ENCODE results near the gene FAM50B.

Gene FAM50B

GRCh38 chr6:3857468-3858456, 8.6 kb downstream of the FAM50B start:
- Histone ChIP-seq H3K27me3 (ENCODE audit: insufficient read depth, low read length) (no peaks in the 10 kb centered on the region), H3K18ac (ENCODE audit: low read length) (no peak overlapping the region), H2BK120ac (ENCODE audit: insufficient read depth, low read length, poor library complexity) (no peak overlapping the region), H3K79me1 (ENCODE audit: low read length) (no peaks in the 10 kb centered on the region), H3K4me3 (ENCODE audit: low read depth, low read length) (no peak overlapping the region), H3K4me2 (ENCODE audit: low read length) (no peak overlapping the region), H3K14ac (ENCODE audit: low read length) (no peak overlapping the region), H3K4ac (ENCODE audit: low read depth, low read length) (no peak overlapping the region), H3K4me1 (ENCODE audit: control insufficient read depth in 1 of 2, insufficient read depth in 2 of 2, low read length in 2 of 2) (no peaks in the 10 kb centered on the region), H3K9me3 (ENCODE audit: insufficient read depth, low read depth, low read length) (no peaks in the 10 kb centered on the region), H3K9ac (ENCODE audit: low read length) (no peak overlapping the region), H2BK5ac (ENCODE audit: low read depth, low read length, poor library complexity) (no peak overlapping the region), H2BK12ac (ENCODE audit: low read length) (no peak overlapping the region), H3K36me3 (ENCODE audit: control insufficient read depth in 1 of 2, insufficient read depth in 2 of 2, low read length in 2 of 2) (no peaks in the 10 kb centered on the region), H3K23ac (ENCODE audit: low read length) (no peak overlapping the region), H2AK5ac (ENCODE audit: low read length) (no peak overlapping the region), H3K79me2 (ENCODE audit: control insufficient read depth, insufficient read depth, low read length, poor library complexity) (peaks cover 1% of the 10 kb centered on the region), H2AFZ (ENCODE audit: insufficient read depth, low read length, poor library complexity) (no peak overlapping the region), H4K91ac (ENCODE audit: low read depth, low read length) (no peak overlapping the region), H4K12ac (ENCODE audit: low read depth, low read length) (no peak overlapping the region), H3K27ac (ENCODE audit: low read depth, low read length) (no peak overlapping the region), H4K8ac (ENCODE audit: low read depth, low read length) (no peak overlapping the region)
- WGBS (ENCODE audit: extremely low coverage, insufficient coverage, insufficient read length): no CpG with 5 or more reads among the region's 14 CpGs
- no peak for DNase-seq

- no peaks in the 10 kb centered on the region for H3K9me3 ChIP-seq (ENCODE audit: insufficient read depth, low read depth, low read length)
- no peaks in the 10 kb centered on the region for H3K36me3 ChIP-seq (ENCODE audit: control insufficient read depth in 1 of 2, insufficient read depth in 2 of 2, low read length in 2 of 2)
- H3K27ac ChIP-seq (ENCODE audit: low read depth, low read length): no peak overlapping the region
- no peak overlapping the region for H2AK5ac ChIP-seq (ENCODE audit: low read length)
- H3K4me2 ChIP-seq (ENCODE audit: low read length): no peak overlapping the region
- WGBS (ENCODE audit: extremely low coverage, insufficient coverage, insufficient read length): no CpG with 5 or more reads among the region's 1 CpG
- no peak overlapping the region for H3K4me3 ChIP-seq (ENCODE audit: low read depth, low read length)
- H3K27me3 ChIP-seq (ENCODE audit: insufficient read depth, low read length): no peaks in the 10 kb centered on the region
- no peak overlapping the region for H2BK12ac ChIP-seq (ENCODE audit: low read length)
- H4K12ac ChIP-seq (ENCODE audit: low read depth, low read length): no peak overlapping the region
- no peaks in the 10 kb centered on the region for H3K79me1 ChIP-seq (ENCODE audit: low read length)
- DNase-seq: no peak
- H2BK120ac ChIP-seq (ENCODE audit: insufficient read depth, low read length, poor library complexity): no peak overlapping the region
- no peaks in the 10 kb centered on the region for H3K79me2 ChIP-seq (ENCODE audit: control insufficient read depth, insufficient read depth, low read length, poor library complexity)
- H4K8ac ChIP-seq (ENCODE audit: low read depth, low read length): no peak overlapping the region
- H3K4me1 ChIP-seq (ENCODE audit: control insufficient read depth in 1 of 2, insufficient read depth in 2 of 2, low read length in 2 of 2): no peaks in the 10 kb centered on the region
- H3K18ac ChIP-seq (ENCODE audit: low read length): no peak overlapping the region
- no peak overlapping the region for H2AFZ ChIP-seq (ENCODE audit: insufficient read depth, low read length, poor library complexity)
- no peak overlapping the region for H3K14ac ChIP-seq (ENCODE audit: low read length)
- no peak overlapping the region for H4K91ac ChIP-seq (ENCODE audit: low read depth, low read length)
- H3K4ac ChIP-seq (ENCODE audit: low read depth, low read length): no peak overlapping the region
- H3K23ac ChIP-seq (ENCODE audit: low read length): no peak overlapping the region
- no peak overlapping the region for H2BK5ac ChIP-seq (ENCODE audit: low read depth, low read length, poor library complexity)
- no peak overlapping the region for H3K9ac ChIP-seq (ENCODE audit: low read length)
Measured at GRCh38 chr6:3859878-3860552, 10.8 kb downstream of the FAM50B start.

- H4K91ac ChIP-seq (ENCODE audit: low read depth, low read length): no peak overlapping the region
- no peak overlapping the region for H2AFZ ChIP-seq (ENCODE audit: insufficient read depth, low read length, poor library complexity)
- DNase-seq: no peak
- no peak overlapping the region for H2BK5ac ChIP-seq (ENCODE audit: low read depth, low read length, poor library complexity)
- no peak overlapping the region for H2BK12ac ChIP-seq (ENCODE audit: low read length)
- H3K4me1 ChIP-seq (ENCODE audit: control insufficient read depth in 1 of 2, insufficient read depth in 2 of 2, low read length in 2 of 2): no peaks in the 10 kb centered on the region
- H3K4ac ChIP-seq (ENCODE audit: low read depth, low read length): no peak overlapping the region
- no peak overlapping the region for H3K23ac ChIP-seq (ENCODE audit: low read length)
- no peak overlapping the region for H4K12ac ChIP-seq (ENCODE audit: low read depth, low read length)
- H3K14ac ChIP-seq (ENCODE audit: low read length): no peak overlapping the region
- no peak overlapping the region for H2AK5ac ChIP-seq (ENCODE audit: low read length)
- no peak overlapping the region for H3K9ac ChIP-seq (ENCODE audit: low read length)
- no peaks in the 10 kb centered on the region for H3K36me3 ChIP-seq (ENCODE audit: control insufficient read depth in 1 of 2, insufficient read depth in 2 of 2, low read length in 2 of 2)
- H3K4me3 ChIP-seq (ENCODE audit: low read depth, low read length): no peak overlapping the region
- no peak overlapping the region for H3K18ac ChIP-seq (ENCODE audit: low read length)
- no peak overlapping the region for H3K4me2 ChIP-seq (ENCODE audit: low read length)
- H3K79me1 ChIP-seq (ENCODE audit: low read length): no peaks in the 10 kb centered on the region
- no peaks in the 10 kb centered on the region for H3K9me3 ChIP-seq (ENCODE audit: insufficient read depth, low read depth, low read length)
- no CpG with 5 or more reads among the region's 4 CpGs for WGBS (ENCODE audit: extremely low coverage, insufficient coverage, insufficient read length)
- no peaks in the 10 kb centered on the region for H3K79me2 ChIP-seq (ENCODE audit: control insufficient read depth, insufficient read depth, low read length, poor library complexity)
- no peak overlapping the region for H4K8ac ChIP-seq (ENCODE audit: low read depth, low read length)
- H3K27ac ChIP-seq (ENCODE audit: low read depth, low read length): no peak overlapping the region
- H2BK120ac ChIP-seq (ENCODE audit: insufficient read depth, low read length, poor library complexity): no peak overlapping the region
- H3K27me3 ChIP-seq (ENCODE audit: insufficient read depth, low read length): no peaks in the 10 kb centered on the region
Measured at GRCh38 chr6:3861424-3861823, 12.3 kb downstream of the FAM50B start.

- WGBS (ENCODE audit: extremely low coverage, insufficient coverage, insufficient read length): no CpG with 5 or more reads among the region's 3 CpGs
- DNase-seq: no peak
- no peak overlapping the region for H2BK120ac ChIP-seq (ENCODE audit: insufficient read depth, low read length, poor library complexity)
Measured at GRCh38 chr6:3862038-3862437, 12.9 kb downstream of the FAM50B start.

More at GRCh38 chr6:3862038-3862437, 12.9 kb downstream of the FAM50B start:
- Histone ChIP-seq H4K12ac (ENCODE audit: low read depth, low read length) (no peak overlapping the region), H4K91ac (ENCODE audit: low read depth, low read length) (no peak overlapping the region), H3K4me2 (ENCODE audit: low read length) (no peak overlapping the region), H3K9ac (ENCODE audit: low read length) (no peak overlapping the region), H3K36me3 (ENCODE audit: control insufficient read depth in 1 of 2, insufficient read depth in 2 of 2, low read length in 2 of 2) (no peaks in the 10 kb centered on the region), H3K27ac (ENCODE audit: low read depth, low read length) (no peak overlapping the region), H2AFZ (ENCODE audit: insufficient read depth, low read length, poor library complexity) (no peak overlapping the region), H3K27me3 (ENCODE audit: insufficient read depth, low read length) (no peaks in the 10 kb centered on the region), H3K79me1 (ENCODE audit: low read length) (no peaks in the 10 kb centered on the region), H3K18ac (ENCODE audit: low read length) (no peak overlapping the region), H3K14ac (ENCODE audit: low read length) (no peak overlapping the region), H3K4me3 (ENCODE audit: low read depth, low read length) (no peak overlapping the region), H3K79me2 (ENCODE audit: control insufficient read depth, insufficient read depth, low read length, poor library complexity) (no peaks in the 10 kb centered on the region), H3K23ac (ENCODE audit: low read length) (no peak overlapping the region), H3K9me3 (ENCODE audit: insufficient read depth, low read depth, low read length) (no peaks in the 10 kb centered on the region), H3K4me1 (ENCODE audit: control insufficient read depth in 1 of 2, insufficient read depth in 2 of 2, low read length in 2 of 2) (no peaks in the 10 kb centered on the region), H2BK12ac (ENCODE audit: low read length) (no peak overlapping the region), H4K8ac (ENCODE audit: low read depth, low read length) (no peak overlapping the region), H2AK5ac (ENCODE audit: low read length) (no peak overlapping the region), H2BK5ac (ENCODE audit: low read depth, low read length, poor library complexity) (no peak overlapping the region), H3K4ac (ENCODE audit: low read depth, low read length) (no peak overlapping the region)

Data from trophoblast cell (in vitro differentiated cells and primary cell).